ENCODE measurements around the gene CIITA. TPM values are rescaled to one million over a fixed set of nuclear protein-coding genes. Genes with fewer than 3 reads are reported as not detected.

Gene CIITA
- total and polyA plus RNA-seq, 10 of the 15 experiments (the other 5 are each of a cell fraction or from before 2014, with no cell fraction given), result 11.5 to 145 (median 49.7) TPM

- Histone ChIP-seq H3K9me3 (replicated peaks; ENCODE audit: control insufficient read depth, insufficient read depth, low read length) (no peaks in the 10 kb centered on the region), H3K4me1 (ENCODE audit: control insufficient read depth, insufficient read depth, low read length) (peaks cover 14% of the 10 kb centered on the region; the same call in 1 of the 2 replicates), H4K20me1 (ENCODE audit: control insufficient read depth, insufficient read depth) (no peaks in the 10 kb centered on the region), H2AFZ (ENCODE audit: control insufficient read depth, low read depth, low read length) (no peak overlapping the region), H3K27me3 (replicated peaks in 1 of 2; ENCODE audit: control insufficient read depth in 2 of 2, insufficient read depth in 2 of 2, low read length in 1 of 2) (no peaks in the 10 kb centered on the region), H3K27ac (ENCODE audit: control insufficient read depth, insufficient read depth) (no peak overlapping the region), H3K4me2 (ENCODE audit: control insufficient read depth, insufficient read depth) (no peak overlapping the region), H3K36me3 (ENCODE audit: control insufficient read depth in 2 of 2, insufficient read depth in 2 of 2, low read length in 1 of 2) (no peaks in the 10 kb centered on the region), H3K9ac (ENCODE audit: control insufficient read depth, insufficient read depth, low read length) (no peak overlapping the region), H3K4me3 (no peak overlapping the region), H3K79me2 (ENCODE audit: control insufficient read depth, insufficient read depth, low read length) (no peaks in the 10 kb centered on the region)
- ChIA-PET CTCF (interaction anchor here (0.7 to 2.7 kb wide), 3 partner anchors 12 to 61 kb away, joined by 3 to 11 read pairs (median 4); no protein-coding TSS in a partner anchor), RAD21 (ENCODE audit: unreplicated experiment) (interaction anchor here (0.6 to 1.2 kb wide), 3 partner anchors 15 to 112 kb away, joined by 3 to 4 read pairs (median 3); no protein-coding TSS in a partner anchor), SMC1A (ENCODE audit: uncharacterized antibody, unreplicated experiment) (interaction anchor here (0.9 to 2.8 kb wide), 9 partner anchors 10 to 42 kb away, joined by 3 to 12 read pairs (median 4); no protein-coding TSS in a partner anchor), POLR2A (no interaction called here)
- TF ChIP-seq NR2C2 (IDR thresholded peaks at IDR 0.05; ENCODE audit: borderline replicate concordance, control insufficient read depth, insufficient read length, low read depth), result no peak
- no peak for TF ChIP-seq WRNIP1 (IDR thresholded peaks at IDR 0.05; ENCODE audit: borderline replicate concordance, low read depth, low read length)
- no peak for TF ChIP-seq RAD51 (IDR thresholded peaks at IDR 0.05)
- TF ChIP-seq IRF5 (IDR thresholded peaks at IDR 0.05; ENCODE audit: borderline replicate concordance), result no peak
- TF ChIP-seq BMI1 (IDR thresholded peaks at IDR 0.05; ENCODE audit: borderline replicate concordance), result peak; percentile 64; the same call in 1 of the 2 replicates
- no peak for TF ChIP-seq CBFB (IDR thresholded peaks at IDR 0.05; ENCODE audit: low read depth)
- TF ChIP-seq ZNF24 (IDR thresholded peaks at IDR 0.05), result peak; percentile 55; the same call in 1 of the 2 replicates
- no peak for DNase-seq (ENCODE audit: low read depth, low spot score)
- BruUV-seq (replicated peaks), result no TSS peak
- in situ Hi-C loops (cut with MboI) (no loop called here), intact Hi-C loops (cut with micrococcal nuclease; ENCODE audit: unreplicated experiment) (no loop called here)
- ATAC-seq, result no peak
- WGBS (ENCODE audit: insufficient coverage, insufficient replicate concordance, low lambda C conversion rate, missing lambda C conversion rate), result 95% methylated on average over 3 of the region's 3 CpGs
- no peak for FAIRE-seq
Observed at GRCh38 chr16:10851512-10851911, 25.5 kb upstream of the CIITA start.
